NK-92 (cell line): ENCODE measurements around the gene NRP1.

ENCODE experiments used
- DNase-seq: peaks from one replicate; lab custom pipeline; 2025; ENCODE audit not compliant: unreplicated experiment; lab: John Stamatoyannopoulos, UW

Gene NRP1

GRCh38 chr10:33216661-33217427, 117.6 kb downstream of the NRP1 start:
- DNase-seq: no peak

GRCh38 chr10:33215635-33216034, 118.8 kb downstream of the NRP1 start:
- no peak for DNase-seq

- no peak for DNase-seq
Measured at GRCh38 chr10:33215154-33215553, 119.3 kb downstream of the NRP1 start.

GRCh38 chr10:33214174-33214573, 120.3 kb downstream of the NRP1 start:
- DNase-seq: no peak

- DNase-seq: no peak
Measured at GRCh38 chr10:33212061-33212748, 122.3 kb downstream of the NRP1 start.

- no peak for DNase-seq
Measured at GRCh38 chr10:33211106-33211878, 123.2 kb downstream of the NRP1 start.

- DNase-seq: no peak
Measured at GRCh38 chr10:33209802-33210201, 124.7 kb downstream of the NRP1 start.

GRCh38 chr10:33208166-33208565, 126.3 kb downstream of the NRP1 start:
- DNase-seq: no peak

- no peak for DNase-seq
Measured at GRCh38 chr10:33204031-33204430, 130.4 kb downstream of the NRP1 start.

GRCh38 chr10:33201971-33202370, 132.5 kb downstream of the NRP1 start:
- DNase-seq: no peak

GRCh38 chr10:33201056-33201780, 133.2 kb downstream of the NRP1 start:
- DNase-seq: no peak

GRCh38 chr10:33199731-33200232, 134.7 kb downstream of the NRP1 start:
- DNase-seq: no peak

- no peak for DNase-seq
Measured at GRCh38 chr10:33198610-33199009, 135.9 kb downstream of the NRP1 start.

GRCh38 chr10:33196710-33197491, 137.6 kb downstream of the NRP1 start:
- DNase-seq: no peak

GRCh38 chr10:33196377-33196706, 138.1 kb downstream of the NRP1 start:
- DNase-seq: no peak

GRCh38 chr10:33195608-33196376, 138.7 kb downstream of the NRP1 start:
- DNase-seq: no peak

GRCh38 chr10:33193701-33194521, 140.6 kb downstream of the NRP1 start:
- DNase-seq: no peak

GRCh38 chr10:33193057-33193700, 141.3 kb downstream of the NRP1 start:
- DNase-seq: no peak
